ENCODE data around the gene GALNT12.

Gene GALNT12

GRCh38 chr9:98807070-98807813 is at the start of gene GALNT12:
Gene GALNT12 (plus strand): TSS chr9:98807670. CDS start chr9:98807699, 29 bp downstream.
- DNase-seq (ENCODE audit: low spot score) (no peak), FAIRE-seq (no peak)

- no peak for FAIRE-seq
- no peak for DNase-seq (ENCODE audit: low spot score)
These were observed 47.2 kb upstream of the GALNT12 start for GRCh38 chr9:98760231-98760630.

- FAIRE-seq, result no peak
These were observed 43.3 kb upstream of the GALNT12 start for GRCh38 chr9:98763986-98764745.

GRCh38 chr9:98765256-98765655 is 42.2 kb upstream of the GALNT12 start:
- FAIRE-seq (no peak), DNase-seq (ENCODE audit: low spot score) (no peak)

More at GRCh38 chr9:98763986-98764745, 43.3 kb upstream of the GALNT12 start:
- no peak for DNase-seq (ENCODE audit: low spot score)

GRCh38 chr9:98766586-98766985 is 40.9 kb upstream of the GALNT12 start:
- FAIRE-seq (no peak), DNase-seq (ENCODE audit: low spot score) (no peak)

- no peak for DNase-seq (ENCODE audit: low spot score)
- no peak for FAIRE-seq
These were observed 40.3 kb upstream of the GALNT12 start for GRCh38 chr9:98767196-98767595.

GRCh38 chr9:98767915-98768314 is 39.6 kb upstream of the GALNT12 start:
- FAIRE-seq, result no peak
- DNase-seq (ENCODE audit: low spot score), result no peak

- DNase-seq (ENCODE audit: low spot score), result no peak
- FAIRE-seq, result no peak
These were observed 39.1 kb upstream of the GALNT12 start for GRCh38 chr9:98768344-98768743.

GRCh38 chr9:98770717-98771116 is 36.8 kb upstream of the GALNT12 start:
- FAIRE-seq (no peak), DNase-seq (ENCODE audit: low spot score) (no peak)

GRCh38 chr9:98771209-98771874 is 36.1 kb upstream of the GALNT12 start:
- DNase-seq (ENCODE audit: low spot score) (no peak), FAIRE-seq (no peak)

- DNase-seq (ENCODE audit: low spot score) (no peak), FAIRE-seq (no peak)
These were observed 34.9 kb upstream of the GALNT12 start for GRCh38 chr9:98772364-98773155.

- no peak for FAIRE-seq
- DNase-seq (ENCODE audit: low spot score), result no peak
These were observed 33.7 kb upstream of the GALNT12 start for GRCh38 chr9:98773721-98774120.

GRCh38 chr9:98774746-98775145 is 32.7 kb upstream of the GALNT12 start:
- DNase-seq (ENCODE audit: low spot score), result no peak

GRCh38 chr9:98775831-98776441 is 31.5 kb upstream of the GALNT12 start:
- no peak for FAIRE-seq
- DNase-seq (ENCODE audit: low spot score), result no peak

More at GRCh38 chr9:98774746-98775145, 32.7 kb upstream of the GALNT12 start:
- no peak for FAIRE-seq

GRCh38 chr9:98777618-98778017 is 29.9 kb upstream of the GALNT12 start:
- no peak for DNase-seq (ENCODE audit: low spot score)
- no peak for FAIRE-seq

- no peak for DNase-seq (ENCODE audit: low spot score)
- FAIRE-seq, result no peak
These were observed 29.2 kb upstream of the GALNT12 start for GRCh38 chr9:98778251-98778650.

- DNase-seq (ENCODE audit: low spot score) (no peak), FAIRE-seq (no peak)
These were observed 28.5 kb upstream of the GALNT12 start for GRCh38 chr9:98778711-98779530.

GRCh38 chr9:98780059-98780749 is 27.3 kb upstream of the GALNT12 start:
- no peak for DNase-seq (ENCODE audit: low spot score)
- no peak for FAIRE-seq

- FAIRE-seq, result no peak
- DNase-seq (ENCODE audit: low spot score), result no peak
These were observed 25.7 kb upstream of the GALNT12 start for GRCh38 chr9:98781588-98782383.
